Osteoblast (primary cell): ENCODE data around the gene ATP2B3. TPM values are rescaled to one million over a fixed set of nuclear protein-coding genes. Genes with fewer than 3 reads are reported as not detected.
A peak's percentile ranks its signal among the peaks of the same experiment; 100 is the strongest.

ENCODE experiments used
- DNase-seq: peaks from one replicate; pipeline ENCODE4 v3.0.0; 2011; ENCODE audit warnings: low spot score, mixed read lengths; ENCODE audit not compliant: insufficient read length; ENCODE audit errors: missing footprints
- H2AFZ ChIP-seq: 2 replicates; pipeline ENCODE4 v1.6.0; 2011; ENCODE audit warnings: mild to moderate bottlenecking, low read length
- H3K27ac ChIP-seq: 2 replicates; pipeline ENCODE4 v1.5.1; 2011; ENCODE audit warnings: mild to moderate bottlenecking, low read depth, low read length, moderate library complexity
- H3K27me3 ChIP-seq: 2 replicates; pipeline ENCODE4 v1.6.0; 2012; ENCODE audit warnings: mild to moderate bottlenecking, control low read depth, inconsistent platforms, low read length, moderate library complexity; ENCODE audit not compliant: insufficient read depth
- H3K36me3 ChIP-seq: 2 replicates; pipeline ENCODE4 v1.5.1; 2011; ENCODE audit warnings: mild to moderate bottlenecking, low read length, control low read depth, moderate library complexity; ENCODE audit not compliant: insufficient read depth
- H3K4me1 ChIP-seq: 2 replicates; pipeline ENCODE4 v1.5.1; 2011; ENCODE audit warnings: mild to moderate bottlenecking, low read length, control low read depth, moderate library complexity; ENCODE audit not compliant: insufficient read depth
- H3K4me2 ChIP-seq: 2 replicates; pipeline ENCODE4 v1.6.0; 2011; ENCODE audit warnings: mild to moderate bottlenecking, low read length; ENCODE audit not compliant: insufficient read depth
- H3K4me3 ChIP-seq: fragments of 200-600 bp; sonication (generic); 3 replicates; pipeline ENCODE4 v1.5.1; 2012; ENCODE audit warnings: mild to moderate bottlenecking, low read length, inconsistent platforms; ENCODE audit not compliant: insufficient read depth
- H3K79me2 ChIP-seq: 2 replicates; pipeline ENCODE4 v1.6.0; 2012; ENCODE audit warnings: mild to moderate bottlenecking, low read length, control low read depth, inconsistent platforms; ENCODE audit not compliant: insufficient read depth
- H3K9me3 ChIP-seq: 2 replicates; pipeline ENCODE4 v1.5.1; 2011; ENCODE audit warnings: low read depth, low read length, control low read depth
- H4K20me1 ChIP-seq: 2 replicates; pipeline ENCODE4 v1.6.0; 2012; ENCODE audit warnings: mild to moderate bottlenecking, low read length, control low read depth; ENCODE audit not compliant: insufficient read depth
- CTCF ChIP-seq: IDR thresholded peaks from 2 replicates; pipeline ENCODE4 v1.5.1; 2011; ENCODE audit warnings: mild to moderate bottlenecking, low read depth, low read length, moderate library complexity; ENCODE audit errors: extremely low read depth
- total RNA-seq: library from RNA; depleted of rRNA; stranded (reverse); fragments of >200 nt; gene quantifications from 2 replicates; pipeline ENCODE4 v1.2.3, GENCODE V29; 2012

ATP2B3 gene
- total RNA-seq, 1 donor = not detected

GRCh38 chrX:153562546-153562945 lies 45.1 kb downstream of the ATP2B3 start:
- H2AFZ ChIP-seq = no peak overlapping the region
- H3K36me3 ChIP-seq = no peaks in the 10 kb centered on the region
- DNase-seq = no peak
- no peaks in the 10 kb centered on the region for H3K4me1 ChIP-seq
- no peak overlapping the region for H3K4me3 ChIP-seq
- TF ChIP-seq CTCF = no peak
- peaks cover 5% of the 10 kb centered on the region for H3K27me3 ChIP-seq
- no peaks in the 10 kb centered on the region for H3K79me2 ChIP-seq
- no peak overlapping the region for H3K4me2 ChIP-seq
- no peaks in the 10 kb centered on the region for H4K20me1 ChIP-seq
- H3K9me3 ChIP-seq = no peaks in the 10 kb centered on the region
- H3K27ac ChIP-seq = no peak overlapping the region

- DNase-seq = no peak
- Histone ChIP-seq H3K4me3 (no peak overlapping the region), H3K36me3 (no peaks in the 10 kb centered on the region), H3K27ac (no peak overlapping the region), H2AFZ (no peak overlapping the region), H3K79me2 (no peaks in the 10 kb centered on the region), H3K4me1 (no peaks in the 10 kb centered on the region), H3K27me3 (peaks cover 4% of the 10 kb centered on the region), H3K9me3 (no peaks in the 10 kb centered on the region), H4K20me1 (no peaks in the 10 kb centered on the region), H3K4me2 (no peak overlapping the region)
- TF ChIP-seq CTCF = no peak
Observed at GRCh38 chrX:153564047-153564606, 46.7 kb downstream of the ATP2B3 start.

- Histone ChIP-seq H3K4me1 (no peaks in the 10 kb centered on the region), H3K4me3 (no peak overlapping the region)
- no peak for TF ChIP-seq CTCF
Observed at GRCh38 chrX:153565996-153566580, 48.6 kb downstream of the ATP2B3 start.

GRCh38 chrX:153568451-153569011 lies 51.1 kb downstream of the ATP2B3 start:
- no peaks in the 10 kb centered on the region for H3K79me2 ChIP-seq

More at GRCh38 chrX:153565996-153566580, 48.6 kb downstream of the ATP2B3 start:
- Histone ChIP-seq H3K4me2 (no peak overlapping the region), H3K27me3 (peaks cover 4% of the 10 kb centered on the region), H3K36me3 (no peaks in the 10 kb centered on the region), H2AFZ (no peak overlapping the region), H4K20me1 (no peaks in the 10 kb centered on the region), H3K9me3 (no peaks in the 10 kb centered on the region), H3K79me2 (no peaks in the 10 kb centered on the region), H3K27ac (no peak overlapping the region)
- DNase-seq = no peak

More at GRCh38 chrX:153568451-153569011, 51.1 kb downstream of the ATP2B3 start:
- peaks cover 4% of the 10 kb centered on the region for H3K27me3 ChIP-seq
- H2AFZ ChIP-seq = no peak overlapping the region
- no peaks in the 10 kb centered on the region for H3K4me1 ChIP-seq
- H3K27ac ChIP-seq = no peak overlapping the region
- H3K4me2 ChIP-seq = no peak overlapping the region
- H3K9me3 ChIP-seq = no peaks in the 10 kb centered on the region
- peak; percentile 81 for DNase-seq
- no peaks in the 10 kb centered on the region for H3K36me3 ChIP-seq
- no peak overlapping the region for H3K4me3 ChIP-seq
- TF ChIP-seq CTCF = no peak
- H4K20me1 ChIP-seq = no peaks in the 10 kb centered on the region
